ENCODE measurements around the gene CLCNKB. TPM values are rescaled to one million over a fixed set of nuclear protein-coding genes. Genes with fewer than 3 reads are reported as not detected.
A peak's percentile ranks its signal among the peaks of the same experiment; 100 is the strongest.

CLCNKB gene
- total RNA-seq, 2 experiments from 2014 or later, result not detected

GRCh38 chr1:16063921-16064320 is 20.3 kb downstream of the CLCNKB start:
- Mint-ChIP-seq H3K9me3 (no peaks in the 10 kb centered on the region), H3K27ac (peak overlapping the region; percentile 71)
- POLR2A ChIA-PET, result no interaction called here

GRCh38 chr1:16064536-16065268 is 21.1 kb downstream of the CLCNKB start:
- ATAC-seq (ENCODE audit: low read depth) (peak; percentile 41), DNase-seq (no peak)
- POLR2A ChIA-PET, result no interaction called here
- H3K4me1 Mint-ChIP-seq, result peaks cover 43% of the 10 kb centered on the region
- peaks cover 1% of the 10 kb centered on the region for H3K36me3 Mint-ChIP-seq
- no peaks in the 10 kb centered on the region for H3K9me3 Mint-ChIP-seq
- peak overlapping the region; percentile 67 for H3K4me3 Mint-ChIP-seq
- peaks cover 6% of the 10 kb centered on the region for H3K27me3 Mint-ChIP-seq
- H3K27ac Mint-ChIP-seq, result peak overlapping the region; percentile 71

More at GRCh38 chr1:16063921-16064320, 20.3 kb downstream of the CLCNKB start:
- peak; percentile 38 for ATAC-seq (ENCODE audit: low read depth)
- H3K4me3 Mint-ChIP-seq, result peak overlapping the region; percentile 67
- H3K27me3 Mint-ChIP-seq, result peaks cover 6% of the 10 kb centered on the region
- no peak for DNase-seq
- peaks cover 42% of the 10 kb centered on the region for H3K4me1 Mint-ChIP-seq
- H3K36me3 Mint-ChIP-seq, result peaks cover 1% of the 10 kb centered on the region

GRCh38 chr1:16065269-16065576 is 21.6 kb downstream of the CLCNKB start:
- POLR2A ChIA-PET, result no interaction called here
- Mint-ChIP-seq H3K36me3 (peaks cover 1% of the 10 kb centered on the region), H3K9me3 (no peaks in the 10 kb centered on the region), H3K27me3 (peaks cover 9% of the 10 kb centered on the region), H3K27ac (peak overlapping the region; percentile 71), H3K4me3 (peak overlapping the region; percentile 67), H3K4me1 (peaks cover 48% of the 10 kb centered on the region)
- ATAC-seq (ENCODE audit: low read depth) (no peak), DNase-seq (no peak)

- Mint-ChIP-seq H3K36me3 (peaks cover 1% of the 10 kb centered on the region), H3K27me3 (peaks cover 5% of the 10 kb centered on the region), H3K4me1 (peaks cover 52% of the 10 kb centered on the region), H3K27ac (no peak overlapping the region), H3K9me3 (no peaks in the 10 kb centered on the region), H3K4me3 (no peak overlapping the region)
- ATAC-seq (ENCODE audit: low read depth) (no peak), DNase-seq (no peak)
- POLR2A ChIA-PET, result interaction anchor here (0.8 kb wide), 1 partner anchor 91 kb away, joined by 3 read pairs; the partner anchor contains the start of gene ZBTB17
Measured at GRCh38 chr1:16066245-16066644, 22.7 kb downstream of the CLCNKB start.

- DNase-seq (no peak), ATAC-seq (ENCODE audit: low read depth) (no peak)
- POLR2A ChIA-PET, result interaction anchor here (0.7 to 1.2 kb wide), 2 partner anchors 12 to 321 kb away, joined by 3 to 5 read pairs; no protein-coding TSS in a partner anchor
- H3K36me3 Mint-ChIP-seq, result peaks cover 1% of the 10 kb centered on the region
- peaks cover 59% of the 10 kb centered on the region for H3K4me1 Mint-ChIP-seq
- H3K27me3 Mint-ChIP-seq, result peaks cover 10% of the 10 kb centered on the region
- H3K9me3 Mint-ChIP-seq, result no peaks in the 10 kb centered on the region
- H3K27ac Mint-ChIP-seq, result peak overlapping the region; percentile 66
- H3K4me3 Mint-ChIP-seq, result no peak overlapping the region
Measured at GRCh38 chr1:16067127-16067768, 23.7 kb downstream of the CLCNKB start.

GRCh38 chr1:16067933-16068332 is 24.4 kb downstream of the CLCNKB start:
- no peak for DNase-seq
- H3K9me3 Mint-ChIP-seq, result no peaks in the 10 kb centered on the region
- peaks cover 60% of the 10 kb centered on the region for H3K4me1 Mint-ChIP-seq
- ATAC-seq (ENCODE audit: low read depth), result no peak
- no peak overlapping the region for H3K4me3 Mint-ChIP-seq
- peak overlapping the region; percentile 66 for H3K27ac Mint-ChIP-seq
- peaks cover 16% of the 10 kb centered on the region for H3K27me3 Mint-ChIP-seq
- POLR2A ChIA-PET, result interaction anchor here (0.7 to 3.2 kb wide), 3 partner anchors 11 to 321 kb away, joined by 3 to 11 read pairs (median 5); no protein-coding TSS in a partner anchor
- H3K36me3 Mint-ChIP-seq, result peaks cover 1% of the 10 kb centered on the region

- POLR2A ChIA-PET, result interaction anchor here (3.2 kb wide), 1 partner anchor 11 kb away, joined by 11 read pairs; no protein-coding TSS in a partner anchor
- Mint-ChIP-seq H3K36me3 (peaks cover 1% of the 10 kb centered on the region), H3K4me1 (peaks cover 57% of the 10 kb centered on the region), H3K27me3 (peaks cover 17% of the 10 kb centered on the region), H3K9me3 (no peaks in the 10 kb centered on the region), H3K27ac (peak overlapping the region; percentile 42), H3K4me3 (no peak overlapping the region)
- DNase-seq, result no peak
- ATAC-seq (ENCODE audit: low read depth), result no peak
Measured at GRCh38 chr1:16068356-16069270, 25.0 kb downstream of the CLCNKB start.

GRCh38 chr1:16070640-16071355 is 27.2 kb downstream of the CLCNKB start:
- POLR2A ChIA-PET, result interaction anchor here (0.5 to 3.2 kb wide), 4 partner anchors 9 to 227 kb away, joined by 3 to 11 read pairs (median 4); no protein-coding TSS in a partner anchor
- ATAC-seq (ENCODE audit: low read depth) (no peak), DNase-seq (no peak)
- H3K27ac Mint-ChIP-seq, result peak overlapping the region; percentile 30
- peak overlapping the region; percentile 15 for H3K4me3 Mint-ChIP-seq
- no peaks in the 10 kb centered on the region for H3K36me3 Mint-ChIP-seq
- H3K4me1 Mint-ChIP-seq, result peaks cover 45% of the 10 kb centered on the region
- no peaks in the 10 kb centered on the region for H3K9me3 Mint-ChIP-seq
- H3K27me3 Mint-ChIP-seq, result peaks cover 28% of the 10 kb centered on the region

GRCh38 chr1:16071614-16072013 is 28.0 kb downstream of the CLCNKB start:
- Mint-ChIP-seq H3K4me3 (no peak overlapping the region), H3K4me1 (peaks cover 45% of the 10 kb centered on the region), H3K36me3 (no peaks in the 10 kb centered on the region), H3K9me3 (no peaks in the 10 kb centered on the region), H3K27ac (no peak overlapping the region), H3K27me3 (peaks cover 31% of the 10 kb centered on the region)
- DNase-seq, result no peak
- POLR2A ChIA-PET, result interaction anchor here (0.6 kb wide), 1 partner anchor 101 kb away, joined by 4 read pairs; no protein-coding TSS in a partner anchor
- ATAC-seq (ENCODE audit: low read depth), result no peak

GRCh38 chr1:16072095-16072494 is 28.5 kb downstream of the CLCNKB start:
- ATAC-seq (ENCODE audit: low read depth), result no peak
- H3K4me3 Mint-ChIP-seq, result no peak overlapping the region
- no peak for DNase-seq
- H3K9me3 Mint-ChIP-seq, result no peaks in the 10 kb centered on the region
- POLR2A ChIA-PET, result interaction anchor here (0.6 kb wide), 1 partner anchor 100 kb away, joined by 4 read pairs; no protein-coding TSS in a partner anchor
- H3K27ac Mint-ChIP-seq, result no peak overlapping the region
- H3K36me3 Mint-ChIP-seq, result no peaks in the 10 kb centered on the region
- H3K27me3 Mint-ChIP-seq, result peaks cover 31% of the 10 kb centered on the region
- peaks cover 45% of the 10 kb centered on the region for H3K4me1 Mint-ChIP-seq

GRCh38 chr1:16072616-16073484 is 29.3 kb downstream of the CLCNKB start:
- H3K36me3 Mint-ChIP-seq, result no peaks in the 10 kb centered on the region
- peaks cover 29% of the 10 kb centered on the region for H3K27me3 Mint-ChIP-seq
- no peak overlapping the region for H3K27ac Mint-ChIP-seq
- H3K9me3 Mint-ChIP-seq, result no peaks in the 10 kb centered on the region
- ATAC-seq (ENCODE audit: low read depth) (peak; percentile 13), DNase-seq (no peak)
- peaks cover 40% of the 10 kb centered on the region for H3K4me1 Mint-ChIP-seq
- POLR2A ChIA-PET, result interaction anchor here (0.6 kb wide), 1 partner anchor 140 kb away, joined by 3 read pairs; no protein-coding TSS in a partner anchor
- H3K4me3 Mint-ChIP-seq, result peak overlapping the region; percentile 47
